Neural progenitor cell (in vitro differentiated cells): ENCODE results near the gene PDIA2. TPM values are rescaled to one million over a fixed set of nuclear protein-coding genes. Genes with fewer than 3 reads are reported as not detected.

Source experiments
- DNase-seq: peaks from one replicate; pipeline ENCODE4 v3.0.0-alpha.2; 2016; ENCODE audit warnings: low spot score
- H2AFZ ChIP-seq: fragments of 200-600 bp; sonication (generic); replicated peaks from 2 replicates; pipeline ENCODE4 v1.6.1; 2016; ENCODE audit warnings: antibody characterized with exemption
- H3F3A ChIP-seq: fragments of 200-600 bp; sonication (generic); 2 replicates; pipeline ENCODE4 v1.6.1; 2016; ENCODE audit warnings: antibody characterized with exemption, low read depth
- H3K27ac ChIP-seq: fragments of 200-600 bp; sonication (generic); 2 replicates; pipeline ENCODE4 v1.5.1; 2016; ENCODE audit warnings: mild to moderate bottlenecking
- H3K27me3 ChIP-seq: fragments of 200-600 bp; sonication (generic); 2 replicates; pipeline ENCODE4 v1.6.1; 2016; ENCODE audit warnings: mild to moderate bottlenecking, moderate library complexity
- H3K36me3 ChIP-seq: fragments of 200-600 bp; sonication (generic); 2 replicates; pipeline ENCODE4 v1.5.1; 2016
- H3K4me1 ChIP-seq: fragments of 200-600 bp; sonication (generic); 2 replicates; pipeline ENCODE4 v1.6.1; 2016; ENCODE audit warnings: mixed run types
- H3K4me2 ChIP-seq: fragments of 200-600 bp; sonication (generic); 2 replicates; pipeline ENCODE4 v1.6.1; 2016
- H3K4me3 ChIP-seq: fragments of 200-600 bp; sonication (generic); 2 replicates; pipeline ENCODE4 v1.5.1; 2016
- H3K79me2 ChIP-seq: fragments of 200-600 bp; sonication (generic); 2 replicates; pipeline ENCODE4 v1.6.1; 2016; ENCODE audit warnings: low read depth
- H3K9ac ChIP-seq: fragments of 200-600 bp; sonication (generic); 2 replicates; pipeline ENCODE4 v1.6.1; 2016
- H3K9me3 ChIP-seq: fragments of 200-600 bp; sonication (generic); 2 replicates; pipeline ENCODE4 v1.5.1; 2016; ENCODE audit warnings: low read depth
- H4K20me1 ChIP-seq: fragments of 200-600 bp; sonication (generic); 2 replicates; pipeline ENCODE4 v1.6.1; 2016; ENCODE audit warnings: low read depth
- H3K27ac Mint-ChIP-seq: 3 replicates; pipeline ENCODE4 v1.8.0; 2021; ENCODE audit warnings: mixed read lengths
- H3K27me3 Mint-ChIP-seq: 2 replicates; pipeline ENCODE4 v1.8.0; 2022; ENCODE audit warnings: low read depth, mild to moderate bottlenecking, inconsistent platforms, moderate library complexity, mixed read lengths; ENCODE audit not compliant: insufficient read depth
- H3K36me3 Mint-ChIP-seq: 3 replicates; pipeline ENCODE4 v1.8.0; 2021; ENCODE audit warnings: mixed read lengths
- H3K4me1 Mint-ChIP-seq: 3 replicates; pipeline ENCODE4 v1.8.0; 2021; ENCODE audit warnings: mixed read lengths
- H3K4me3 Mint-ChIP-seq: 3 replicates; pipeline ENCODE4 v1.8.0; 2021; ENCODE audit warnings: mild to moderate bottlenecking, moderate library complexity, mixed read lengths
- H3K9me3 Mint-ChIP-seq: 3 replicates; pipeline ENCODE4 v1.8.0; 2020; ENCODE audit warnings: mixed read lengths
- EZH2 ChIP-seq: fragments of 200-600 bp; sonication (generic); IDR thresholded peaks from 2 replicates; pipeline ENCODE4 v1.6.1; 2017; ENCODE audit warnings: antibody characterized with exemption, mild to moderate bottlenecking, moderate library complexity
- EZH2phosphoT487 ChIP-seq: fragments of 200-600 bp; sonication (generic); IDR thresholded peaks from 2 replicates; pipeline ENCODE4 v1.6.1; 2017; ENCODE audit warnings: antibody characterized with exemption
- total RNA-seq: library from RNA; depleted of rRNA; stranded (reverse); fragments of >200 nt; gene quantifications from 2 replicates; pipeline ENCODE4 v1.2.3, GENCODE V29; 2015; ENCODE audit warnings: low replicate concordance
- TF ChIP-seq, protein P1 (sequence below): fragments of 200-600 bp; sonication (generic); IDR thresholded peaks from 2 replicates; pipeline ENCODE4 v1.5.1; 2017; ENCODE audit warnings: antibody characterized with exemption, mild to moderate bottlenecking

PDIA2 gene
- total RNA-seq, 1 donor from 2014 or later = not detected

DNA sequence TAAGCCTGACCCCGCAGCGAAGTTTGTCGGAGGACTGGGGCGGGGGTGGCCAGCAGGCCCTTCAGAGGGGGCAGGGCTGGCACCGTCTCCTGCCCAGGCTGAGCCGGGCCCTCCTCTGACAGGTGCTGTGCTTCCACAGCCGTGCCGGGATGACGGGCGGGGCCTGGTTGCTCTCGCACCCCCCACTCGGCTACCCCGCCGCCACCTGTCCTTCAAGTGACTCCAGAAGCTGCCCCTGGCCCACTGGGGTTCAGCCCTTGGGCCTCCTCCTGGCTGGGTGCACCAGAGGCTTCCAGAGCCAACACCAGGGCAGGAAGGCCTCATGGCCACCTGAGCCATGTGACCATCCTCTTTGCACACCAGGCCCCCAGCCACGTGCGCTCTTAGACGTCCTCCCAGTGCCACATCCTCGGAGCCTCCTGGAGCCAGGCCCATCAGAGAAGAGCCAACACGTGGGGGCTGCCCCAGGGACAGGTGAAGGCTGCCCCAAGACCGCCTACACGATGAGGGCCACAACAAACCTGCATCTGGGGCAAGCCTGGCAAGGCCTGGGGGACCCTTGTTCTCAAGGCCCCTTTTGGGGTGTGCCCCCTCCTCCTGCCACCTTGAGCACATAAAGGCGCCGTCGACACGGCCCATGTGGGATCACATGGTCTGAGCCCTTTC is 7.2 kb downstream of the PDIA2 start:
- H3K9me3 Mint-ChIP-seq = peaks cover 5% of the 10 kb centered on the region
- Histone ChIP-seq H3K27me3 (no peaks in the 10 kb centered on the region), H3K4me3 (no peak overlapping the region), H4K20me1 (no peaks in the 10 kb centered on the region), H3K4me1 (no peaks in the 10 kb centered on the region), H3K9ac (no peak overlapping the region), H3F3A (no peaks in the 10 kb centered on the region), H3K36me3 (no peaks in the 10 kb centered on the region), H3K4me2 (no peak overlapping the region), H3K79me2 (no peaks in the 10 kb centered on the region), H2AFZ (no peak overlapping the region), H3K9me3 (no peaks in the 10 kb centered on the region), H3K27ac (no peak overlapping the region)
- TF ChIP-seq, protein P1, sequence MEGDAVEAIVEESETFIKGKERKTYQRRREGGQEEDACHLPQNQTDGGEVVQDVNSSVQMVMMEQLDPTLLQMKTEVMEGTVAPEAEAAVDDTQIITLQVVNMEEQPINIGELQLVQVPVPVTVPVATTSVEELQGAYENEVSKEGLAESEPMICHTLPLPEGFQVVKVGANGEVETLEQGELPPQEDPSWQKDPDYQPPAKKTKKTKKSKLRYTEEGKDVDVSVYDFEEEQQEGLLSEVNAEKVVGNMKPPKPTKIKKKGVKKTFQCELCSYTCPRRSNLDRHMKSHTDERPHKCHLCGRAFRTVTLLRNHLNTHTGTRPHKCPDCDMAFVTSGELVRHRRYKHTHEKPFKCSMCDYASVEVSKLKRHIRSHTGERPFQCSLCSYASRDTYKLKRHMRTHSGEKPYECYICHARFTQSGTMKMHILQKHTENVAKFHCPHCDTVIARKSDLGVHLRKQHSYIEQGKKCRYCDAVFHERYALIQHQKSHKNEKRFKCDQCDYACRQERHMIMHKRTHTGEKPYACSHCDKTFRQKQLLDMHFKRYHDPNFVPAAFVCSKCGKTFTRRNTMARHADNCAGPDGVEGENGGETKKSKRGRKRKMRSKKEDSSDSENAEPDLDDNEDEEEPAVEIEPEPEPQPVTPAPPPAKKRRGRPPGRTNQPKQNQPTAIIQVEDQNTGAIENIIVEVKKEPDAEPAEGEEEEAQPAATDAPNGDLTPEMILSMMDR = no peak
- TF ChIP-seq EZH2phosphoT487 (no peak), EZH2 (no peak)
- H3K4me1 Mint-ChIP-seq = no peaks in the 10 kb centered on the region
- H3K4me3 Mint-ChIP-seq = no peak overlapping the region
- no peak for DNase-seq
- H3K36me3 Mint-ChIP-seq = peaks cover 13% of the 10 kb centered on the region
- no peak overlapping the region for H3K27ac Mint-ChIP-seq
- H3K27me3 Mint-ChIP-seq = peaks cover 2% of the 10 kb centered on the region

DNA sequence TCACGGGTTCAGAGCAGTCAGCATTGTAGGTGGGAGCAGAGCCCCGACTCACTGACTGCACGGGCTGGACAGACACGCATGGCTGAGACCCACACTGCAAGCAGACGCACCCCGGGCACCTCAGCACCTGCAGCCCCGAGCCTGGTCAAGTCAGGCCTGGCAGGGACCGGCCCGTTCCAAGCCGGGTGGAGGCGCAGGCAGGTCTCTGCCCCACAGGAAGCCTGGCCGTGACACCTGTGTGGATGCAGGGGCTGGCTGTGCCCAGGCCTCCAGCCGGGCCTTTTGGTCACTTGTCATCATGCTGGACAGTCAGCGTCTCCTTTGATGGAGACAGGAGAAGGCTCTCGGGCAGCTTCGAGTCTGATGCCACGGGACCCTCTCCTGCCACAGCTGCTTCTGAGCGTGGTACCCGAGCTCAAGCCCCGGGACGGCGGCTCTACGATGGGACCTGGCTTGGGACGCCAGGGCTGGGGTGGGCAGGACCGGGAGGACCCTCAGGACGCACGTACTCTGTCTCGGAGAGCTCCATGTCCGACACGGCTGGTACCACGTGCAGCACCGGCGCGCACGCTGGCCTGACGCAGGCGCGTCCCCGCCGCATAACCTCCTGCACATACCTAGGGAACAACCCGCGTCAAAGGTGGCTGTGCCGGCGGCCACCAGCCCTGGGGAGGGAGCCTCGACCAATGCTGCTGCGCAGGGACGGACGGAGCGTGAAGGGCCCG is 7.9 kb downstream of the PDIA2 start:
- no peak overlapping the region for H3K4me3 ChIP-seq
- H3K9me3 Mint-ChIP-seq = peaks cover 5% of the 10 kb centered on the region
- peaks cover 3% of the 10 kb centered on the region for H3K27me3 Mint-ChIP-seq
- no peak overlapping the region for H3K4me2 ChIP-seq
- no peak overlapping the region for H3K4me3 Mint-ChIP-seq
- no peaks in the 10 kb centered on the region for H3K4me1 ChIP-seq
- no peaks in the 10 kb centered on the region for H3K4me1 Mint-ChIP-seq
- no peaks in the 10 kb centered on the region for H3K27me3 ChIP-seq
- no peaks in the 10 kb centered on the region for H3K9me3 ChIP-seq
- H3K36me3 ChIP-seq = no peaks in the 10 kb centered on the region
- DNase-seq = no peak
- no peak overlapping the region for H3K27ac ChIP-seq
- H3K36me3 Mint-ChIP-seq = peaks cover 13% of the 10 kb centered on the region
- no peaks in the 10 kb centered on the region for H4K20me1 ChIP-seq
- no peak overlapping the region for H3K27ac Mint-ChIP-seq
- no peaks in the 10 kb centered on the region for H3F3A ChIP-seq
- H2AFZ ChIP-seq = no peak overlapping the region
- H3K79me2 ChIP-seq = no peaks in the 10 kb centered on the region
- H3K9ac ChIP-seq = no peak overlapping the region
- TF ChIP-seq EZH2 (no peak), EZH2phosphoT487 (no peak)
- TF ChIP-seq, protein P1 = no peak

DNA sequence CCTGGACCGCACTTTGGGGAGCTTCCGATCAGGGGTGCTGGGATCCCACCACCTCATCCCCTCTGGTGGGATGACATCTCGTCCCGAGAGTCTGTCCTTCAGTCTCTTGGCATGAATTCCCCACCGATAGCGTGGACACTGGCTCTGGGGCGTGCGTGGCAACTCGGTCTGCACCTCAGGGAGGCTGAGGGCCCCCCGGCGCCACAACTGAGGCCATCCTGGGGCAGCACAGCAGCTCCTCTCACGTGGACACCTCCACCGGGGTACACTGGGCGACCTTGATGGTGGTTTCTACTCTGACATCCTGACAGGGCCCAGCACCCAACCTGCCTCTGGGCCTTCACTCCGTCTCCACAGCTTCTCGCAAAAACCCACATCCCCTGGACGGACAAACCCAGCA is 8.6 kb downstream of the PDIA2 start:
- Histone ChIP-seq H3K4me3 (no peak overlapping the region), H3K4me1 (no peaks in the 10 kb centered on the region), H3K27ac (no peak overlapping the region), H2AFZ (no peak overlapping the region), H3F3A (no peaks in the 10 kb centered on the region), H4K20me1 (no peaks in the 10 kb centered on the region), H3K79me2 (no peaks in the 10 kb centered on the region), H3K9me3 (no peaks in the 10 kb centered on the region), H3K27me3 (no peaks in the 10 kb centered on the region), H3K4me2 (no peak overlapping the region), H3K9ac (no peak overlapping the region), H3K36me3 (no peaks in the 10 kb centered on the region)
- peaks cover 3% of the 10 kb centered on the region for H3K9me3 Mint-ChIP-seq
- no peak overlapping the region for H3K27ac Mint-ChIP-seq
- H3K4me1 Mint-ChIP-seq = no peaks in the 10 kb centered on the region
- peaks cover 10% of the 10 kb centered on the region for H3K36me3 Mint-ChIP-seq
- DNase-seq = no peak
- H3K27me3 Mint-ChIP-seq = peaks cover 2% of the 10 kb centered on the region
- TF ChIP-seq, protein P1 = no peak
- no peak for TF ChIP-seq EZH2
- TF ChIP-seq EZH2phosphoT487 = no peak
- no peak overlapping the region for H3K4me3 Mint-ChIP-seq
